Fibroblast of the conjunctiva (primary cell): ENCODE data around the gene TMBIM4.
"Not testable (repeated sequence)": the region's sequence is repeated elsewhere in the genome, so short reads cannot be mapped to it uniquely, and the experiment has no call there.

Experiments used
- DNase-seq: peaks from one replicate; pipeline ENCODE4 v3.0.0-alpha.2; 2010; ENCODE audit warnings: low read depth

The TMBIM4 gene

GRCh38 chr12:66169221-66170170 is at the start of gene TMBIM4:
Gene TMBIM4 (minus strand): TSS chr12:66169996. CDS start chr12:66169951, 45 bp downstream.
- peak; percentile 92 for DNase-seq

- no peak for DNase-seq
Measured at GRCh38 chr12:66217342-66217917, 47.6 kb upstream of the TMBIM4 start.

- not testable (repeated sequence) for DNase-seq
Measured at GRCh38 chr12:66213011-66213410, 43.2 kb upstream of the TMBIM4 start.

GRCh38 chr12:66211573-66211972 is 41.8 kb upstream of the TMBIM4 start:
- DNase-seq: not testable (repeated sequence)

- DNase-seq: no peak
Measured at GRCh38 chr12:66210840-66211239, 41.0 kb upstream of the TMBIM4 start.

GRCh38 chr12:66206141-66206540 is 36.3 kb upstream of the TMBIM4 start:
- DNase-seq: no peak

- no peak for DNase-seq
Measured at GRCh38 chr12:66203820-66204219, 34.0 kb upstream of the TMBIM4 start.

GRCh38 chr12:66199831-66200509 is 30.2 kb upstream of the TMBIM4 start:
- no peak for DNase-seq

- DNase-seq: no peak
Measured at GRCh38 chr12:66199141-66199540, 29.3 kb upstream of the TMBIM4 start.

- DNase-seq: no peak
Measured at GRCh38 chr12:66197495-66197921, 27.7 kb upstream of the TMBIM4 start.

GRCh38 chr12:66196806-66197205 is 27.0 kb upstream of the TMBIM4 start:
- DNase-seq: no peak

- DNase-seq: no peak
Measured at GRCh38 chr12:66195242-66195641, 25.4 kb upstream of the TMBIM4 start.

- DNase-seq: no peak
Measured at GRCh38 chr12:66194122-66194521, 24.3 kb upstream of the TMBIM4 start.

- DNase-seq: no peak
Measured at GRCh38 chr12:66191547-66192126, 21.8 kb upstream of the TMBIM4 start.

- no peak for DNase-seq
Measured at GRCh38 chr12:66190519-66191370, 20.9 kb upstream of the TMBIM4 start.

GRCh38 chr12:66189889-66190288 is 20.1 kb upstream of the TMBIM4 start:
- no peak for DNase-seq

GRCh38 chr12:66189486-66189843 is 19.7 kb upstream of the TMBIM4 start:
- no peak for DNase-seq

GRCh38 chr12:66188584-66189485 is 19.0 kb upstream of the TMBIM4 start, which contains the start of gene IRAK3:
Gene IRAK3 (plus strand): TSS chr12:66189214. CDS start chr12:66189300, 86 bp downstream.
- DNase-seq: peak; percentile 26

- no peak for DNase-seq
Measured at GRCh38 chr12:66187821-66188220, 18.0 kb upstream of the TMBIM4 start.

GRCh38 chr12:66187036-66187435 is 17.2 kb upstream of the TMBIM4 start:
- no peak for DNase-seq
